OCI-LY1 (cell line): ENCODE results near the gene CASTOR2.
"Not testable (repeated sequence)": the region's sequence is repeated elsewhere in the genome, so short reads cannot be mapped to it uniquely, and the experiment has no call there.

ENCODE experiments used
- EZH2 ChIP-seq: fragments of 200-600 bp; sonication (generic), shearing (Covaris generic); IDR thresholded peaks from 2 replicates; pipeline ENCODE4 v1.8.0; 2017; ENCODE audit warnings: borderline replicate concordance, mixed run types, mild to moderate bottlenecking, antibody characterized with exemption, low read length, moderate library complexity, mixed read lengths
- TF ChIP-seq, protein P1 (sequence below): fragments of 200-600 bp; sonication (generic), shearing (Covaris generic); IDR thresholded peaks from 2 replicates; pipeline ENCODE4 v1.5.1; 2017; ENCODE audit warnings: mild to moderate bottlenecking, antibody characterized with exemption, low read length, moderate library complexity, mixed read lengths

GRCh38 chr7:74953774-74954173, 10.7 kb upstream of the CASTOR2 start:
- TF ChIP-seq, protein P1, sequence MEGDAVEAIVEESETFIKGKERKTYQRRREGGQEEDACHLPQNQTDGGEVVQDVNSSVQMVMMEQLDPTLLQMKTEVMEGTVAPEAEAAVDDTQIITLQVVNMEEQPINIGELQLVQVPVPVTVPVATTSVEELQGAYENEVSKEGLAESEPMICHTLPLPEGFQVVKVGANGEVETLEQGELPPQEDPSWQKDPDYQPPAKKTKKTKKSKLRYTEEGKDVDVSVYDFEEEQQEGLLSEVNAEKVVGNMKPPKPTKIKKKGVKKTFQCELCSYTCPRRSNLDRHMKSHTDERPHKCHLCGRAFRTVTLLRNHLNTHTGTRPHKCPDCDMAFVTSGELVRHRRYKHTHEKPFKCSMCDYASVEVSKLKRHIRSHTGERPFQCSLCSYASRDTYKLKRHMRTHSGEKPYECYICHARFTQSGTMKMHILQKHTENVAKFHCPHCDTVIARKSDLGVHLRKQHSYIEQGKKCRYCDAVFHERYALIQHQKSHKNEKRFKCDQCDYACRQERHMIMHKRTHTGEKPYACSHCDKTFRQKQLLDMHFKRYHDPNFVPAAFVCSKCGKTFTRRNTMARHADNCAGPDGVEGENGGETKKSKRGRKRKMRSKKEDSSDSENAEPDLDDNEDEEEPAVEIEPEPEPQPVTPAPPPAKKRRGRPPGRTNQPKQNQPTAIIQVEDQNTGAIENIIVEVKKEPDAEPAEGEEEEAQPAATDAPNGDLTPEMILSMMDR, result not testable (repeated sequence)
- not testable (repeated sequence) for TF ChIP-seq EZH2
